ENCODE results near the gene ZNF616. TPM values are rescaled to one million over a fixed set of nuclear protein-coding genes. Genes with fewer than 3 reads are reported as not detected.

ZNF616 gene
- total RNA-seq, 1 experiment from 2014 or later, result 34.6 TPM

DNA sequence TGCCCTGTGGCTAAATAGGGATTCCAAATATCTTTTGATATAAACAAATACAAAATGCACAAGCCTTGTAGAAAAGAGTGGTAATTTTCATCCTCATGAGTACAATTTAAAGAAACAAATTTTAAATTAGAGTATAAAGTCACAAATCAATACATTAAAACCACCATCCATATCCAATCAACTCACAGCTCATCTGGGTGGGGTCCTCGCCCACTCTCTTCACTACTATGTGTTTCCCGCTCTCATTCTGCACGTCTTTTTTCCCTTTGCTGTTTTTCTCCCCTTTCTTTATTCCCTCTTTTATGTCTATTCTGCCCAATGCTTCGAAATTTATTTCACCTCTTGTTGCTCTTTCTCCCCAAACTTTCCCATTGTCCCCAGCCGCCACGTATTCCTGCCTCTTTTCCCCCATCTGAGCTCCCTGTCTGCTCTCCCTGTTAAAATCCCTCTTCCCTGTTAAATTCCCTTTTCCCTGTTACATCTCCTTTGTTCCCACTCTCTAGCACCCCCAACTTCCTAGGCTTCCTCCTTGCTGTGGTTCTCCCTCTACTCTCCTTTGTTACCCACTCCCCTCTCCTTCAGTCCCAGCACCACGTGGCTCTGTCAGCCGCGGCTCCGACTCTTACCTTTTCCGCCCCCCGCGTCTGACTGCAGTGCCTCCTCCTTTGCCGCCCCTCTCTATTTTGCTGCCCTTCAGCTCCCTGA lies 1.3 kb downstream of the ZNF616 start (continued):
- TF ChIP-seq, protein P1, sequence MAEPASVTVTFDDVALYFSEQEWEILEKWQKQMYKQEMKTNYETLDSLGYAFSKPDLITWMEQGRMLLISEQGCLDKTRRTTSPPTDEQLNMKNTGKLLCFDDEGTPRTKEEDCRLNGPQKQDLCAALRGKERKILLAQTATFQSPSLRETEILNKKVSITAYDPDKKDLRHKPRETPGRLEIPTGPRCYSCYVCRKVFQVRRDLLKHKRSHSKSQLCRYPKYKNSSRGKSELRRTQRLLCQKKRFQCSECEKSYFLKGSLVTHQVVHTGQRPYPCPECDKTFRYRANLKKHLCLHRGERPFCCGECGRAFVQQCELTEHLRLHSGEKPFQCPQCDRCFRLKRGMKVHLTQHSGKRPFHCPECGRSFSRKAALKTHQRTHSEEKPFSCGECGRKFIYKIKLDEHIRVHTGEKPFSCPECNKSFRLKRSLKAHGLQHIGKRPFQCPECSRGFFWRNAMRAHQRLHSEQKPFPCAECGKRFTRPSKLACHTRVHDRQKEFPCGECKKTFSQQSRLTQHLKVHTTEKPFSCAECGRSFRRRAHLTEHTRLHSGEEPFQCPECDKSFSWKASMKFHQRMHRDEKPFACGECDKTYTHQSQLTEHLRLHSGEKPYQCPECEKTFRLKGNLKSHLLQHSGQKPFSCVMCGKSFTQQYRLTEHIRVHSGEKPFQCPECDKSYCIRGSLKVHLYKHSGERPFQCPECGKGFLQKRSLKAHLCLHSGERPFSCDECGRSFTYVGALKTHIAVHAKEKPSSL (CRISPR knock-in tag; conservative IDR thresholded peaks at IDR 0.05), result no peak
- TF ChIP-seq, protein P2, sequence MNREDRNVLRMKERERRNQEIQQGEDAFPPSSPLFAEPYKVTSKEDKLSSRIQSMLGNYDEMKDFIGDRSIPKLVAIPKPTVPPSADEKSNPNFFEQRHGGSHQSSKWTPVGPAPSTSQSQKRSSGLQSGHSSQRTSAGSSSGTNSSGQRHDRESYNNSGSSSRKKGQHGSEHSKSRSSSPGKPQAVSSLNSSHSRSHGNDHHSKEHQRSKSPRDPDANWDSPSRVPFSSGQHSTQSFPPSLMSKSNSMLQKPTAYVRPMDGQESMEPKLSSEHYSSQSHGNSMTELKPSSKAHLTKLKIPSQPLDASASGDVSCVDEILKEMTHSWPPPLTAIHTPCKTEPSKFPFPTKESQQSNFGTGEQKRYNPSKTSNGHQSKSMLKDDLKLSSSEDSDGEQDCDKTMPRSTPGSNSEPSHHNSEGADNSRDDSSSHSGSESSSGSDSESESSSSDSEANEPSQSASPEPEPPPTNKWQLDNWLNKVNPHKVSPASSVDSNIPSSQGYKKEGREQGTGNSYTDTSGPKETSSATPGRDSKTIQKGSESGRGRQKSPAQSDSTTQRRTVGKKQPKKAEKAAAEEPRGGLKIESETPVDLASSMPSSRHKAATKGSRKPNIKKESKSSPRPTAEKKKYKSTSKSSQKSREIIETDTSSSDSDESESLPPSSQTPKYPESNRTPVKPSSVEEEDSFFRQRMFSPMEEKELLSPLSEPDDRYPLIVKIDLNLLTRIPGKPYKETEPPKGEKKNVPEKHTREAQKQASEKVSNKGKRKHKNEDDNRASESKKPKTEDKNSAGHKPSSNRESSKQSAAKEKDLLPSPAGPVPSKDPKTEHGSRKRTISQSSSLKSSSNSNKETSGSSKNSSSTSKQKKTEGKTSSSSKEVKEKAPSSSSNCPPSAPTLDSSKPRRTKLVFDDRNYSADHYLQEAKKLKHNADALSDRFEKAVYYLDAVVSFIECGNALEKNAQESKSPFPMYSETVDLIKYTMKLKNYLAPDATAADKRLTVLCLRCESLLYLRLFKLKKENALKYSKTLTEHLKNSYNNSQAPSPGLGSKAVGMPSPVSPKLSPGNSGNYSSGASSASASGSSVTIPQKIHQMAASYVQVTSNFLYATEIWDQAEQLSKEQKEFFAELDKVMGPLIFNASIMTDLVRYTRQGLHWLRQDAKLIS (CRISPR knock-in tag; IDR thresholded peaks at IDR 0.05; ENCODE audit: borderline replicate concordance), result no peak
- TF ChIP-seq NFE2L1 (CRISPR knock-in tag; IDR thresholded peaks at IDR 0.05), result 0 out of 2 replicates have a peak, but pooled peaks have one; percentile 69
- TF ChIP-seq NR2C2 (CRISPR knock-in tag; IDR thresholded peaks at IDR 0.05), result no peak
- TF ChIP-seq ZBTB21 (CRISPR knock-in tag; IDR thresholded peaks at IDR 0.05; ENCODE audit: borderline replicate concordance), result no peak
- TF ChIP-seq, protein P3, sequence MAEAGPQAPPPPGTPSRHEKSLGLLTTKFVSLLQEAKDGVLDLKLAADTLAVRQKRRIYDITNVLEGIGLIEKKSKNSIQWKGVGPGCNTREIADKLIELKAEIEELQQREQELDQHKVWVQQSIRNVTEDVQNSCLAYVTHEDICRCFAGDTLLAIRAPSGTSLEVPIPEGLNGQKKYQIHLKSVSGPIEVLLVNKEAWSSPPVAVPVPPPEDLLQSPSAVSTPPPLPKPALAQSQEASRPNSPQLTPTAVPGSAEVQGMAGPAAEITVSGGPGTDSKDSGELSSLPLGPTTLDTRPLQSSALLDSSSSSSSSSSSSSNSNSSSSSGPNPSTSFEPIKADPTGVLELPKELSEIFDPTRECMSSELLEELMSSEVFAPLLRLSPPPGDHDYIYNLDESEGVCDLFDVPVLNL (CRISPR knock-in tag; IDR thresholded peaks at IDR 0.05; ENCODE audit: borderline replicate concordance, low read depth), result no peak
- TF ChIP-seq, protein P4, sequence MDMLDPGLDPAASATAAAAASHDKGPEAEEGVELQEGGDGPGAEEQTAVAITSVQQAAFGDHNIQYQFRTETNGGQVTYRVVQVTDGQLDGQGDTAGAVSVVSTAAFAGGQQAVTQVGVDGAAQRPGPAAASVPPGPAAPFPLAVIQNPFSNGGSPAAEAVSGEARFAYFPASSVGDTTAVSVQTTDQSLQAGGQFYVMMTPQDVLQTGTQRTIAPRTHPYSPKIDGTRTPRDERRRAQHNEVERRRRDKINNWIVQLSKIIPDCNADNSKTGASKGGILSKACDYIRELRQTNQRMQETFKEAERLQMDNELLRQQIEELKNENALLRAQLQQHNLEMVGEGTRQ (CRISPR knock-in tag; IDR thresholded peaks at IDR 0.05), result peak; percentile 80
- TF ChIP-seq MYBL2 (CRISPR knock-in tag; IDR thresholded peaks at IDR 0.05), result no peak
- TF ChIP-seq ETV6 (CRISPR knock-in tag; IDR thresholded peaks at IDR 0.05), result no peak
- no peak for TF ChIP-seq ZNF263 (CRISPR knock-in tag; IDR thresholded peaks at IDR 0.05; ENCODE audit: low read depth)
- TF ChIP-seq SMAD4 (CRISPR knock-in tag; IDR thresholded peaks at IDR 0.05), result no peak
- TF ChIP-seq, protein P5, sequence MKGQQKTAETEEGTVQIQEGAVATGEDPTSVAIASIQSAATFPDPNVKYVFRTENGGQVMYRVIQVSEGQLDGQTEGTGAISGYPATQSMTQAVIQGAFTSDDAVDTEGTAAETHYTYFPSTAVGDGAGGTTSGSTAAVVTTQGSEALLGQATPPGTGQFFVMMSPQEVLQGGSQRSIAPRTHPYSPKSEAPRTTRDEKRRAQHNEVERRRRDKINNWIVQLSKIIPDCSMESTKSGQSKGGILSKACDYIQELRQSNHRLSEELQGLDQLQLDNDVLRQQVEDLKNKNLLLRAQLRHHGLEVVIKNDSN (CRISPR knock-in tag; IDR thresholded peaks at IDR 0.05), result peak; percentile 83
- TF ChIP-seq MXD4 (CRISPR knock-in tag; IDR thresholded peaks at IDR 0.05; ENCODE audit: borderline replicate concordance), result no peak
- no peak for TF ChIP-seq KAT7 (CRISPR knock-in tag; IDR thresholded peaks at IDR 0.05; ENCODE audit: borderline replicate concordance)
- TF ChIP-seq, protein P6, sequence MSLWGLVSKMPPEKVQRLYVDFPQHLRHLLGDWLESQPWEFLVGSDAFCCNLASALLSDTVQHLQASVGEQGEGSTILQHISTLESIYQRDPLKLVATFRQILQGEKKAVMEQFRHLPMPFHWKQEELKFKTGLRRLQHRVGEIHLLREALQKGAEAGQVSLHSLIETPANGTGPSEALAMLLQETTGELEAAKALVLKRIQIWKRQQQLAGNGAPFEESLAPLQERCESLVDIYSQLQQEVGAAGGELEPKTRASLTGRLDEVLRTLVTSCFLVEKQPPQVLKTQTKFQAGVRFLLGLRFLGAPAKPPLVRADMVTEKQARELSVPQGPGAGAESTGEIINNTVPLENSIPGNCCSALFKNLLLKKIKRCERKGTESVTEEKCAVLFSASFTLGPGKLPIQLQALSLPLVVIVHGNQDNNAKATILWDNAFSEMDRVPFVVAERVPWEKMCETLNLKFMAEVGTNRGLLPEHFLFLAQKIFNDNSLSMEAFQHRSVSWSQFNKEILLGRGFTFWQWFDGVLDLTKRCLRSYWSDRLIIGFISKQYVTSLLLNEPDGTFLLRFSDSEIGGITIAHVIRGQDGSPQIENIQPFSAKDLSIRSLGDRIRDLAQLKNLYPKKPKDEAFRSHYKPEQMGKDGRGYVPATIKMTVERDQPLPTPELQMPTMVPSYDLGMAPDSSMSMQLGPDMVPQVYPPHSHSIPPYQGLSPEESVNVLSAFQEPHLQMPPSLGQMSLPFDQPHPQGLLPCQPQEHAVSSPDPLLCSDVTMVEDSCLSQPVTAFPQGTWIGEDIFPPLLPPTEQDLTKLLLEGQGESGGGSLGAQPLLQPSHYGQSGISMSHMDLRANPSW (CRISPR knock-in tag; conservative IDR thresholded peaks at IDR 0.05; ENCODE audit: low read depth), result no peak
- no peak for TF ChIP-seq ZNF121 (CRISPR knock-in tag; IDR thresholded peaks at IDR 0.05)
- no peak for TF ChIP-seq TEAD4 (CRISPR knock-in tag; IDR thresholded peaks at IDR 0.05)
- no peak for TF ChIP-seq JUN (CRISPR knock-in tag; IDR thresholded peaks at IDR 0.05)
- TF ChIP-seq, protein P7, sequence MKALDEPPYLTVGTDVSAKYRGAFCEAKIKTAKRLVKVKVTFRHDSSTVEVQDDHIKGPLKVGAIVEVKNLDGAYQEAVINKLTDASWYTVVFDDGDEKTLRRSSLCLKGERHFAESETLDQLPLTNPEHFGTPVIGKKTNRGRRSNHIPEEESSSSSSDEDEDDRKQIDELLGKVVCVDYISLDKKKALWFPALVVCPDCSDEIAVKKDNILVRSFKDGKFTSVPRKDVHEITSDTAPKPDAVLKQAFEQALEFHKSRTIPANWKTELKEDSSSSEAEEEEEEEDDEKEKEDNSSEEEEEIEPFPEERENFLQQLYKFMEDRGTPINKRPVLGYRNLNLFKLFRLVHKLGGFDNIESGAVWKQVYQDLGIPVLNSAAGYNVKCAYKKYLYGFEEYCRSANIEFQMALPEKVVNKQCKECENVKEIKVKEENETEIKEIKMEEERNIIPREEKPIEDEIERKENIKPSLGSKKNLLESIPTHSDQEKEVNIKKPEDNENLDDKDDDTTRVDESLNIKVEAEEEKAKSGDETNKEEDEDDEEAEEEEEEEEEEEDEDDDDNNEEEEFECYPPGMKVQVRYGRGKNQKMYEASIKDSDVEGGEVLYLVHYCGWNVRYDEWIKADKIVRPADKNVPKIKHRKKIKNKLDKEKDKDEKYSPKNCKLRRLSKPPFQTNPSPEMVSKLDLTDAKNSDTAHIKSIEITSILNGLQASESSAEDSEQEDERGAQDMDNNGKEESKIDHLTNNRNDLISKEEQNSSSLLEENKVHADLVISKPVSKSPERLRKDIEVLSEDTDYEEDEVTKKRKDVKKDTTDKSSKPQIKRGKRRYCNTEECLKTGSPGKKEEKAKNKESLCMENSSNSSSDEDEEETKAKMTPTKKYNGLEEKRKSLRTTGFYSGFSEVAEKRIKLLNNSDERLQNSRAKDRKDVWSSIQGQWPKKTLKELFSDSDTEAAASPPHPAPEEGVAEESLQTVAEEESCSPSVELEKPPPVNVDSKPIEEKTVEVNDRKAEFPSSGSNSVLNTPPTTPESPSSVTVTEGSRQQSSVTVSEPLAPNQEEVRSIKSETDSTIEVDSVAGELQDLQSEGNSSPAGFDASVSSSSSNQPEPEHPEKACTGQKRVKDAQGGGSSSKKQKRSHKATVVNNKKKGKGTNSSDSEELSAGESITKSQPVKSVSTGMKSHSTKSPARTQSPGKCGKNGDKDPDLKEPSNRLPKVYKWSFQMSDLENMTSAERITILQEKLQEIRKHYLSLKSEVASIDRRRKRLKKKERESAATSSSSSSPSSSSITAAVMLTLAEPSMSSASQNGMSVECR (CRISPR knock-in tag; IDR thresholded peaks at IDR 0.05; ENCODE audit: borderline replicate concordance), result peak; percentile 60; the same call in 1 of the 2 replicates
- TF ChIP-seq ZNF219 (CRISPR knock-in tag; IDR thresholded peaks at IDR 0.05; ENCODE audit: borderline replicate concordance), result no peak

Data from WTC11 (cell line).